ENCODE results near the gene SUPT6H.
"Not testable (repeated sequence)": the region's sequence is repeated elsewhere in the genome, so short reads cannot be mapped to it uniquely, and the experiment has no call there.

The SUPT6H gene

DNA sequence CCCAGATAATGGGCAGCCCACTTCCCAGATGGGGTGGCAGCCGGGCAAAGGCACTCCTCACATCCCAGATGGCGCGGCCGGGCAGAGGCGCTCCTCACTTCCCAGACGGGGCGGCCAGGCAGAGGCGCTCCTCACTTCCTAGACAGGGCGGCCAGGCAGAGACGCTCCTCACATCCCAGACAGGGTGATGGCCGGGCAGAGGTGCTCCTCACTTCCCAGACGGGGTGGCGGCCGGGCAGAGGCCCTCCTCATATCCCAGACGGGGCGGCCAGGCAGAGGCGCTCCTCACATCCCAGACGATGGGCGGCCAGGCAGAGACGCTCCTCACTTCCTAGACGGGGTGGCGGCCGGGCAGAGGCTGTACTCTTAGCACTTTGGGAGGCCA lies 2.5 kb upstream of the SUPT6H start:
- not testable (repeated sequence) for H2AK5ac ChIP-seq (ENCODE audit: low read length); H3K18ac ChIP-seq (ENCODE audit: low read length); H4K91ac ChIP-seq (ENCODE audit: low read depth, low read length); H3K79me1 ChIP-seq (ENCODE audit: low read length); H4K8ac ChIP-seq (ENCODE audit: low read depth, low read length); H3K9ac ChIP-seq (ENCODE audit: low read length); DNase-seq; H3K27ac ChIP-seq (ENCODE audit: low read depth, low read length); H3K27me3 ChIP-seq (ENCODE audit: insufficient read depth, low read length); H3K4me2 ChIP-seq (ENCODE audit: low read length); H3K23ac ChIP-seq (ENCODE audit: low read length); H2BK5ac ChIP-seq (ENCODE audit: low read depth, low read length, poor library complexity); H3K4ac ChIP-seq (ENCODE audit: low read depth, low read length); H3K4me3 ChIP-seq (ENCODE audit: low read depth, low read length); H2AFZ ChIP-seq (ENCODE audit: insufficient read depth, low read length, poor library complexity); H3K4me1 ChIP-seq (ENCODE audit: control insufficient read depth in 1 of 2, insufficient read depth in 2 of 2, low read length in 2 of 2); H3K14ac ChIP-seq (ENCODE audit: low read length); H2BK12ac ChIP-seq (ENCODE audit: low read length); H2BK120ac ChIP-seq (ENCODE audit: insufficient read depth, low read length, poor library complexity); H4K12ac ChIP-seq (ENCODE audit: low read depth, low read length)
- H3K79me2 ChIP-seq (ENCODE audit: control insufficient read depth, insufficient read depth, low read length, poor library complexity): peaks cover 10% of the 10 kb centered on the region
- peaks cover 29 to 30% of the 10 kb centered on the region in 2 experiments for H3K36me3 ChIP-seq (ENCODE audit: control insufficient read depth in 1 of 2, insufficient read depth in 2 of 2, low read length in 2 of 2)
- peaks cover 13% of the 10 kb centered on the region for H3K9me3 ChIP-seq (ENCODE audit: insufficient read depth, low read depth, low read length)
- WGBS (ENCODE audit: extremely low coverage, insufficient coverage, insufficient read length): no CpG with 5 or more reads among the region's 23 CpGs

GRCh38 chr17:28662527-28662829 lies 473 bp downstream of the SUPT6H start:
- Histone ChIP-seq H4K12ac (ENCODE audit: low read depth, low read length) (peak overlapping the region; percentile 84), H3K9me3 (ENCODE audit: insufficient read depth, low read depth, low read length) (peaks cover 13% of the 10 kb centered on the region), H3K79me1 (ENCODE audit: low read length) (peaks cover 9% of the 10 kb centered on the region), H3K27me3 (ENCODE audit: insufficient read depth, low read length) (no peaks in the 10 kb centered on the region), H3K23ac (ENCODE audit: low read length) (no peak overlapping the region), H3K18ac (ENCODE audit: low read length) (peak overlapping the region; percentile 96), H3K9ac (ENCODE audit: low read length) (peak overlapping the region; percentile 92), H3K4me1 (ENCODE audit: control insufficient read depth in 1 of 2, insufficient read depth in 2 of 2, low read length in 2 of 2) (peaks cover 0 to 2% of the 10 kb centered on the region in 2 experiments), H2AK5ac (ENCODE audit: low read length) (peak overlapping the region; percentile 78), H3K79me2 (ENCODE audit: control insufficient read depth, insufficient read depth, low read length, poor library complexity) (peaks cover 10% of the 10 kb centered on the region), H3K36me3 (ENCODE audit: control insufficient read depth in 1 of 2, insufficient read depth in 2 of 2, low read length in 2 of 2) (peaks cover 19 to 25% of the 10 kb centered on the region in 2 experiments), H3K4me2 (ENCODE audit: low read length) (peak overlapping the region; percentile 87), H2AFZ (ENCODE audit: insufficient read depth, low read length, poor library complexity) (peak overlapping the region; percentile 88), H3K14ac (ENCODE audit: low read length) (peak overlapping the region; percentile 99), H2BK120ac (ENCODE audit: insufficient read depth, low read length, poor library complexity) (peak overlapping the region; percentile 89), H4K8ac (ENCODE audit: low read depth, low read length) (peak overlapping the region; percentile 99), H4K91ac (ENCODE audit: low read depth, low read length) (peak overlapping the region; percentile 94), H2BK12ac (ENCODE audit: low read length) (peak overlapping the region; percentile 16), H3K4ac (ENCODE audit: low read depth, low read length) (peak overlapping the region; percentile 94), H3K27ac (ENCODE audit: low read depth, low read length) (peak overlapping the region; percentile 92), H3K4me3 (ENCODE audit: low read depth, low read length) (peak overlapping the region; percentile 98), H2BK5ac (ENCODE audit: low read depth, low read length, poor library complexity) (peak overlapping the region; percentile 95)
- WGBS (ENCODE audit: extremely low coverage, insufficient coverage, insufficient read length): no CpG with 5 or more reads among the region's 10 CpGs
- no peak for DNase-seq

DNA sequence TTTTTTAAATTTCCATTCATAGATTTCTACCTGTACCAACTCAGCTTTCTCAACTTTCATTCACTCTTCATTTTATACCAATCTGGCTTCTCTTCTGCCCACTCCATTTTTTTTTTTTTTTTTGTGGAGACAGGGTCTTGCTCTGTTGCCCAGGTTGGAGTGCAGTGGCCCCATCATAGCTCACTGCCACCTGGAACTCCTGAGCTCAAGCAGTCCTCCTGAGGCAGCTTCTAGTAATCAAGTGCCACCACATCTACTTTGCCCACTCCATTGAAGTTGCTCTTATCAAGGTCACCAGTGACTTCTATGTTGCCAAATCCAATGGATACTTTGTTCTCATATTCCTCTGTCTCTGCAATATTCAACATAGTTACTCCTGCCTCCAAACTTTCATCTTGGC lies 1.7 kb downstream of the SUPT6H start:
- peaks cover 10% of the 10 kb centered on the region for H3K79me2 ChIP-seq (ENCODE audit: control insufficient read depth, insufficient read depth, low read length, poor library complexity)
- H3K9me3 ChIP-seq (ENCODE audit: insufficient read depth, low read depth, low read length): peaks cover 9% of the 10 kb centered on the region
- no peak overlapping the region for H2BK12ac ChIP-seq (ENCODE audit: low read length)
- H4K91ac ChIP-seq (ENCODE audit: low read depth, low read length): no peak overlapping the region
- H3K27me3 ChIP-seq (ENCODE audit: insufficient read depth, low read length): no peaks in the 10 kb centered on the region
- DNase-seq: no peak
- H3K4ac ChIP-seq (ENCODE audit: low read depth, low read length): peak overlapping the region; percentile 44
- H3K27ac ChIP-seq (ENCODE audit: low read depth, low read length): no peak overlapping the region
- H3K36me3 ChIP-seq (ENCODE audit: control insufficient read depth in 1 of 2, insufficient read depth in 2 of 2, low read length in 2 of 2): peaks cover 15 to 24% of the 10 kb centered on the region in 2 experiments
- no peak overlapping the region for H3K23ac ChIP-seq (ENCODE audit: low read length)
- H3K4me1 ChIP-seq (ENCODE audit: control insufficient read depth in 1 of 2, insufficient read depth in 2 of 2, low read length in 2 of 2): peaks cover 0 to 2% of the 10 kb centered on the region in 2 experiments
- H2AFZ ChIP-seq (ENCODE audit: insufficient read depth, low read length, poor library complexity): no peak overlapping the region
- no peak overlapping the region for H2BK5ac ChIP-seq (ENCODE audit: low read depth, low read length, poor library complexity)
- H3K14ac ChIP-seq (ENCODE audit: low read length): no peak overlapping the region
- H3K4me3 ChIP-seq (ENCODE audit: low read depth, low read length): no peak overlapping the region
- no peak overlapping the region for H4K8ac ChIP-seq (ENCODE audit: low read depth, low read length)
- peaks cover 9% of the 10 kb centered on the region for H3K79me1 ChIP-seq (ENCODE audit: low read length)
- H3K4me2 ChIP-seq (ENCODE audit: low read length): no peak overlapping the region
- H3K9ac ChIP-seq (ENCODE audit: low read length): no peak overlapping the region
- H4K12ac ChIP-seq (ENCODE audit: low read depth, low read length): no peak overlapping the region
- H2AK5ac ChIP-seq (ENCODE audit: low read length): no peak overlapping the region
- H3K18ac ChIP-seq (ENCODE audit: low read length): no peak overlapping the region
- H2BK120ac ChIP-seq (ENCODE audit: insufficient read depth, low read length, poor library complexity): no peak overlapping the region

DNA sequence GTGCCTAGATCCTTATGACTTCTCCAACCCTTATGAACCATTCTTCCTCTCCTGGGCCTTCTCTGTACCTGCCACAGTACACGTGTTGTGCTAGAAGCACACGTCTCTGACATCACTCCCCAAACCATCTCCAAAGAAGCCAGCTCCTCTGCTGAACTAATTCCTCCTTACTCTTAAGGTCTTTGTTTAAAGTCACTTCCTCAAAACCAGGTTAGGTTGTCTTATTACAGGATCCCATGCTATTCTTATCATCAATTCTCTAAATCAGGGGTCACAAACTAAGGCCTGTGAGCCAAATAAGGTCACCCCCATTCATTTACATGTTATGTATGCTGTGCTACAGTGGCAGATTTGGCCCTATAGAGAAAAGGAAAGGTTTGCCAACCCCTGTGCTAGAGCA lies 4.0 kb downstream of the SUPT6H start:
- peaks cover 9% of the 10 kb centered on the region for H3K79me1 ChIP-seq (ENCODE audit: low read length)
- no peak overlapping the region for H4K91ac ChIP-seq (ENCODE audit: low read depth, low read length)
- no peak overlapping the region for H2AFZ ChIP-seq (ENCODE audit: insufficient read depth, low read length, poor library complexity)
- H3K27ac ChIP-seq (ENCODE audit: low read depth, low read length): no peak overlapping the region
- H2BK12ac ChIP-seq (ENCODE audit: low read length): no peak overlapping the region
- H3K23ac ChIP-seq (ENCODE audit: low read length): no peak overlapping the region
- H3K4me2 ChIP-seq (ENCODE audit: low read length): no peak overlapping the region
- H3K4me1 ChIP-seq (ENCODE audit: control insufficient read depth in 1 of 2, insufficient read depth in 2 of 2, low read length in 2 of 2): peaks cover 0 to under 1% of the 10 kb centered on the region in 2 experiments
- no peak overlapping the region for H3K4ac ChIP-seq (ENCODE audit: low read depth, low read length)
- H2AK5ac ChIP-seq (ENCODE audit: low read length): no peak overlapping the region
- no CpG with 5 or more reads among the region's 2 CpGs for WGBS (ENCODE audit: extremely low coverage, insufficient coverage, insufficient read length)
- H4K12ac ChIP-seq (ENCODE audit: low read depth, low read length): no peak overlapping the region
- no peak overlapping the region for H3K4me3 ChIP-seq (ENCODE audit: low read depth, low read length)
- no peak overlapping the region for H4K8ac ChIP-seq (ENCODE audit: low read depth, low read length)
- H3K27me3 ChIP-seq (ENCODE audit: insufficient read depth, low read length): no peaks in the 10 kb centered on the region
- no peak overlapping the region for H2BK120ac ChIP-seq (ENCODE audit: insufficient read depth, low read length, poor library complexity)
- H3K36me3 ChIP-seq (ENCODE audit: control insufficient read depth in 1 of 2, insufficient read depth in 2 of 2, low read length in 2 of 2): peaks cover 7 to 13% of the 10 kb centered on the region in 2 experiments
- no peak overlapping the region for H3K9ac ChIP-seq (ENCODE audit: low read length)
- H3K18ac ChIP-seq (ENCODE audit: low read length): no peak overlapping the region
- no peaks in the 10 kb centered on the region for H3K9me3 ChIP-seq (ENCODE audit: insufficient read depth, low read depth, low read length)
- no peak for DNase-seq
- peaks cover 10% of the 10 kb centered on the region for H3K79me2 ChIP-seq (ENCODE audit: control insufficient read depth, insufficient read depth, low read length, poor library complexity)
- no peak overlapping the region for H3K14ac ChIP-seq (ENCODE audit: low read length)
- no peak overlapping the region for H2BK5ac ChIP-seq (ENCODE audit: low read depth, low read length, poor library complexity)
